Measurements from ENCODE around the gene BCAS4. TPM values are rescaled to one million over a fixed set of nuclear protein-coding genes. Genes with fewer than 3 reads are reported as not detected.

The BCAS4 gene
- total RNA-seq, 1 donor from 2014 or later = 8.9 TPM

GRCh38 chr20:50900261-50900660 is 105.4 kb downstream of the BCAS4 start:
- no peak overlapping the region for H3K4me3 Mint-ChIP-seq (ENCODE audit: low read depth)
- H3K4me1 Mint-ChIP-seq (ENCODE audit: low read depth) = peaks cover 30% of the 10 kb centered on the region

DNA sequence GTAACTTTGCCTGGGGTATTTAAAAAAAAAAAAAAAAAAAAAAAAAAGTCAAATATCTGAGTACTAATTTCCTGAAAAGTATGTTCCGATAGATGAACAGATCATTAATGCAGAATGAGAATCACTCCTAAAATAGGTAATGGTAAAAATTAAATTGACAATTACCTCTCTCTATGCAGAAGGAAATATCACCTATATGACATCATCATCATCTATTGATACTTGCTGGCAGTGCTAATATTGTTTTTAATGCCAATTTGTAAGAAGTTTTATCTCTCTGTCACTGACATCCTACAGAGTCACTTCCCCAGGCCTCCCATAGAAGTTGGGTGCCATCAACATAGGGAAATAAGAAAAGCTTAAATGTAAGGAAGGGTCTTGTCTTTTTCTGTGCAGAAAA is 106.4 kb downstream of the BCAS4 start:
- Mint-ChIP-seq H3K36me3 (ENCODE audit: insufficient read depth) (peaks cover 19% of the 10 kb centered on the region), H3K27me3 (no peaks in the 10 kb centered on the region)
- no peak for TF ChIP-seq CTCF (IDR thresholded peaks at IDR 0.05; ENCODE audit: unreplicated experiment)

More at GRCh38 chr20:50900261-50900660, 105.4 kb downstream of the BCAS4 start:
- no peaks in the 10 kb centered on the region for H3K27me3 Mint-ChIP-seq
- no peak overlapping the region for H3K27ac Mint-ChIP-seq
- H3K9me3 Mint-ChIP-seq (ENCODE audit: low read depth) = no peaks in the 10 kb centered on the region
- peaks cover 18% of the 10 kb centered on the region for H3K36me3 Mint-ChIP-seq (ENCODE audit: insufficient read depth)
- no peak for TF ChIP-seq CTCF (IDR thresholded peaks at IDR 0.05; ENCODE audit: unreplicated experiment)
- DNase-seq (ENCODE audit: low spot score, unreplicated experiment) = no peak

GRCh38 chr20:50903353-50904051 is 108.6 kb downstream of the BCAS4 start:
- no peak for DNase-seq (ENCODE audit: low spot score, unreplicated experiment)
- H3K9me3 Mint-ChIP-seq (ENCODE audit: low read depth) = no peaks in the 10 kb centered on the region
- peaks cover 38% of the 10 kb centered on the region for H3K4me1 Mint-ChIP-seq (ENCODE audit: low read depth)
- TF ChIP-seq CTCF (IDR thresholded peaks at IDR 0.05; ENCODE audit: unreplicated experiment) = no peak
- H3K27me3 Mint-ChIP-seq = no peaks in the 10 kb centered on the region
- H3K4me3 Mint-ChIP-seq (ENCODE audit: low read depth) = no peak overlapping the region
- H3K27ac Mint-ChIP-seq = peak overlapping the region; percentile 84
- peaks cover 20% of the 10 kb centered on the region for H3K36me3 Mint-ChIP-seq (ENCODE audit: insufficient read depth)

More for the DNA sequence above, 106.4 kb downstream of the BCAS4 start:
- Mint-ChIP-seq H3K9me3 (ENCODE audit: low read depth) (no peaks in the 10 kb centered on the region), H3K4me3 (ENCODE audit: low read depth) (no peak overlapping the region), H3K27ac (no peak overlapping the region), H3K4me1 (ENCODE audit: low read depth) (peaks cover 29% of the 10 kb centered on the region)
- DNase-seq (ENCODE audit: low spot score, unreplicated experiment) = no peak

DNA sequence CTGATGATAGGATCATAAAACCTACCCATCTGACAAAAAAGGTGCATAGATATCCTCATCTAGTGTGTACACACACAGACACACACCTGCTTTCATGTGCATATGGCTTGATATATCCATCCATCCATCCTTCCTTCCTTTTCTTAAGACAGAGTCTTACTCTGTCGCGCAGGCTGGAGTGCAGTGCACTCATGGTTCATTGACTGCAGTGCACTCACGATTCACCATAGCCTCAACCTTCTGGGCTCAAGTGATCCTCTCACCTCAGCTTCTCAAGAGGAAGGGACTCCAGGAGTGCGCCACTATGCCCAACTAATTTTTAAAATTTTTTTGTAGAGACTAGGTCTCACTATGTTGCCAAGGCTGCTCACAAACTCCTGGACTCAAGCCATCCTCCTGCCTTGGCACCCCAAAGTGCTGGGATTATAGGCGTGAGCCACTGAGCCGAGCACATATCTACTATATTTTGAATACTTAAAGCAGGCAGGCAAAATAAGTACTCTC is 109.3 kb downstream of the BCAS4 start:
- no peak for TF ChIP-seq CTCF (IDR thresholded peaks at IDR 0.05; ENCODE audit: unreplicated experiment)
- no peak for DNase-seq (ENCODE audit: low spot score, unreplicated experiment)
- H3K4me1 Mint-ChIP-seq (ENCODE audit: low read depth) = peaks cover 39% of the 10 kb centered on the region
- no peaks in the 10 kb centered on the region for H3K9me3 Mint-ChIP-seq (ENCODE audit: low read depth)
- H3K4me3 Mint-ChIP-seq (ENCODE audit: low read depth) = no peak overlapping the region
- H3K27ac Mint-ChIP-seq = peak overlapping the region; percentile 84
- peaks cover 21% of the 10 kb centered on the region for H3K36me3 Mint-ChIP-seq (ENCODE audit: insufficient read depth)
- no peaks in the 10 kb centered on the region for H3K27me3 Mint-ChIP-seq

DNA sequence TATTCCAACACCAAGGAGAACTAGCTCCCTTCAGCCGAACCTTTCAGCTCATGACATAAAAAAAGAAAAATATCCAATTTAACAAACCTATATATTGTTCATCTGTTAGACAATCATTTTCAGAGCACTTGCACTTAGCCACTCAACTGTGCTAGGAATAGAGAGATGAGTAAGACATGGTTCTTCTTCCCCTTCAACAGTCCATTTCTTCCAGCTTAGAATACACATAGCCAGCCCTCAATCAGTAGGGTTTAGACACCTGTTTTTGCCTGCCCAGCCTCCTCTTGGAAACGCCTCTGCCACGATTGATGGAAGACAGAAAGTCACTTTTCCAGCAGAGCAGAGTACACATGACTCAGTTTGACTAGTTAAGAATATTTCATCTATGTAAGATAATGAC is 114.6 kb downstream of the BCAS4 start:
- Mint-ChIP-seq H3K27ac (peak overlapping the region; percentile 57), H3K4me1 (ENCODE audit: low read depth) (peaks cover 52% of the 10 kb centered on the region), H3K4me3 (ENCODE audit: low read depth) (no peak overlapping the region), H3K27me3 (no peaks in the 10 kb centered on the region), H3K9me3 (ENCODE audit: low read depth) (no peaks in the 10 kb centered on the region), H3K36me3 (ENCODE audit: insufficient read depth) (peaks cover 18% of the 10 kb centered on the region)
- no peak for DNase-seq (ENCODE audit: low spot score, unreplicated experiment)
- TF ChIP-seq CTCF (IDR thresholded peaks at IDR 0.05; ENCODE audit: unreplicated experiment) = no peak

All from progenitor cell of endocrine pancreas (in vitro differentiated cells).